Measurements from ENCODE around the gene LRP3. TPM values are rescaled to one million over a fixed set of nuclear protein-coding genes. Genes with fewer than 3 reads are reported as not detected.

Gene LRP3
- total RNA-seq, 1 donor from 2014 or later: 19.3 TPM

- Histone ChIP-seq H3K27ac (ENCODE audit: low read depth, low read length) (no peak overlapping the region), H3K9me3 (ENCODE audit: control insufficient read depth in 3 of 3, low read length in 3 of 3) (no peaks in the 10 kb centered on the region), H3K4me3 (ENCODE audit: low read length in 3 of 3) (no peak overlapping the region), H3K27me3 (ENCODE audit: control insufficient read depth in 3 of 3, insufficient read depth in 3 of 3, low read length in 3 of 3) (peaks cover 0 to 5% (median 0%) of the 10 kb centered on the region in 3 donors), H3K9ac (ENCODE audit: low read depth in 1 of 3, low read length in 3 of 3) (no peak overlapping the region), H3K4me1 (ENCODE audit: control insufficient read depth in 3 of 3, insufficient read depth in 3 of 3, low read length in 3 of 3) (no peaks in the 10 kb centered on the region), H3K36me3 (ENCODE audit: control insufficient read depth in 3 of 3, insufficient read depth in 3 of 3, low read length in 3 of 3) (peaks cover 0 to 1% (median 0%) of the 10 kb centered on the region in 3 donors)
Measured at GRCh38 chr19:33212436-33213172, 18.5 kb downstream of the LRP3 start.

- Histone ChIP-seq H3K36me3 (ENCODE audit: control insufficient read depth in 3 of 3, insufficient read depth in 3 of 3, low read length in 3 of 3) (no peaks in the 10 kb centered on the region), H3K9ac (ENCODE audit: low read depth in 1 of 3, low read length in 3 of 3) (no peak overlapping the region), H3K27me3 (ENCODE audit: control insufficient read depth in 3 of 3, insufficient read depth in 3 of 3, low read length in 3 of 3) (peaks cover 0 to 18% (median 8%) of the 10 kb centered on the region in 3 donors), H3K27ac (ENCODE audit: low read depth, low read length) (no peak overlapping the region), H3K9me3 (ENCODE audit: control insufficient read depth in 3 of 3, low read length in 3 of 3) (no peaks in the 10 kb centered on the region), H3K4me3 (ENCODE audit: low read length in 3 of 3) (no peak overlapping the region), H3K4me1 (ENCODE audit: control insufficient read depth in 3 of 3, insufficient read depth in 3 of 3, low read length in 3 of 3) (no peaks in the 10 kb centered on the region)
Measured at GRCh38 chr19:33214596-33214995, 20.5 kb downstream of the LRP3 start.

- Histone ChIP-seq H3K27ac (ENCODE audit: low read depth, low read length) (no peak overlapping the region), H3K36me3 (ENCODE audit: control insufficient read depth in 3 of 3, insufficient read depth in 3 of 3, low read length in 3 of 3) (no peaks in the 10 kb centered on the region), H3K9me3 (ENCODE audit: control insufficient read depth in 3 of 3, low read length in 3 of 3) (no peaks in the 10 kb centered on the region), H3K4me1 (ENCODE audit: control insufficient read depth in 3 of 3, insufficient read depth in 3 of 3, low read length in 3 of 3) (no peaks in the 10 kb centered on the region), H3K9ac (ENCODE audit: low read depth in 1 of 3, low read length in 3 of 3) (no peak overlapping the region), H3K4me3 (ENCODE audit: low read length in 3 of 3) (no peak overlapping the region), H3K27me3 (ENCODE audit: control insufficient read depth in 3 of 3, insufficient read depth in 3 of 3, low read length in 3 of 3) (peaks cover 0 to 22% (median 9%) of the 10 kb centered on the region in 3 donors)
Measured at GRCh38 chr19:33215438-33216197, 21.5 kb downstream of the LRP3 start.

GRCh38 chr19:33216198-33216830 is 22.2 kb downstream of the LRP3 start:
- no peak overlapping the region for H3K9ac ChIP-seq (ENCODE audit: low read depth in 1 of 3, low read length in 3 of 3)
- H3K27ac ChIP-seq (ENCODE audit: low read depth, low read length): no peak overlapping the region
- peaks cover 4 to 26% (median 16%) of the 10 kb centered on the region in 3 donors for H3K27me3 ChIP-seq (ENCODE audit: control insufficient read depth in 3 of 3, insufficient read depth in 3 of 3, low read length in 3 of 3)
- H3K36me3 ChIP-seq (ENCODE audit: control insufficient read depth in 3 of 3, insufficient read depth in 3 of 3, low read length in 3 of 3): no peaks in the 10 kb centered on the region
- no peaks in the 10 kb centered on the region for H3K9me3 ChIP-seq (ENCODE audit: control insufficient read depth in 3 of 3, low read length in 3 of 3)
- H3K4me3 ChIP-seq (ENCODE audit: low read length in 3 of 3): no peak overlapping the region
- H3K4me1 ChIP-seq (ENCODE audit: control insufficient read depth in 3 of 3, insufficient read depth in 3 of 3, low read length in 3 of 3): no peaks in the 10 kb centered on the region

- no peak overlapping the region for H3K4me3 ChIP-seq (ENCODE audit: low read length in 3 of 3)
- H3K9me3 ChIP-seq (ENCODE audit: control insufficient read depth in 3 of 3, low read length in 3 of 3): no peaks in the 10 kb centered on the region
- peaks cover 7 to 37% (median 21%) of the 10 kb centered on the region in 3 donors for H3K27me3 ChIP-seq (ENCODE audit: control insufficient read depth in 3 of 3, insufficient read depth in 3 of 3, low read length in 3 of 3)
- H3K27ac ChIP-seq (ENCODE audit: low read depth, low read length): no peak overlapping the region
- no peaks in the 10 kb centered on the region for H3K4me1 ChIP-seq (ENCODE audit: control insufficient read depth in 3 of 3, insufficient read depth in 3 of 3, low read length in 3 of 3)
- H3K9ac ChIP-seq (ENCODE audit: low read depth in 1 of 3, low read length in 3 of 3): no peak overlapping the region
- no peaks in the 10 kb centered on the region for H3K36me3 ChIP-seq (ENCODE audit: control insufficient read depth in 3 of 3, insufficient read depth in 3 of 3, low read length in 3 of 3)
Measured at GRCh38 chr19:33217881-33218280, 23.8 kb downstream of the LRP3 start.

GRCh38 chr19:33219261-33219815 is 25.2 kb downstream of the LRP3 start:
- Histone ChIP-seq H3K27me3 (ENCODE audit: control insufficient read depth in 3 of 3, insufficient read depth in 3 of 3, low read length in 3 of 3) (peaks cover 20 to 45% (median 32%) of the 10 kb centered on the region in 3 donors), H3K9me3 (ENCODE audit: control insufficient read depth in 3 of 3, low read length in 3 of 3) (no peaks in the 10 kb centered on the region), H3K27ac (ENCODE audit: low read depth, low read length) (no peak overlapping the region), H3K9ac (ENCODE audit: low read depth in 1 of 3, low read length in 3 of 3) (no peak overlapping the region), H3K4me3 (ENCODE audit: low read length in 3 of 3) (no peak overlapping the region), H3K4me1 (ENCODE audit: control insufficient read depth in 3 of 3, insufficient read depth in 3 of 3, low read length in 3 of 3) (no peaks in the 10 kb centered on the region), H3K36me3 (ENCODE audit: control insufficient read depth in 3 of 3, insufficient read depth in 3 of 3, low read length in 3 of 3) (no peaks in the 10 kb centered on the region)

GRCh38 chr19:33220115-33220514 is 26.0 kb downstream of the LRP3 start:
- no peaks in the 10 kb centered on the region for H3K9me3 ChIP-seq (ENCODE audit: control insufficient read depth in 3 of 3, low read length in 3 of 3)
- H3K9ac ChIP-seq (ENCODE audit: low read depth in 1 of 3, low read length in 3 of 3): no peak overlapping the region
- peaks cover 28 to 53% (median 40%) of the 10 kb centered on the region in 3 donors for H3K27me3 ChIP-seq (ENCODE audit: control insufficient read depth in 3 of 3, insufficient read depth in 3 of 3, low read length in 3 of 3)
- H3K4me3 ChIP-seq (ENCODE audit: low read length in 3 of 3): no peak overlapping the region
- H3K27ac ChIP-seq (ENCODE audit: low read depth, low read length): no peak overlapping the region
- no peaks in the 10 kb centered on the region for H3K36me3 ChIP-seq (ENCODE audit: control insufficient read depth in 3 of 3, insufficient read depth in 3 of 3, low read length in 3 of 3)
- H3K4me1 ChIP-seq (ENCODE audit: control insufficient read depth in 3 of 3, insufficient read depth in 3 of 3, low read length in 3 of 3): no peaks in the 10 kb centered on the region

- no peak overlapping the region for H3K9ac ChIP-seq (ENCODE audit: low read depth in 1 of 3, low read length in 3 of 3)
- peaks cover 32 to 58% (median 44%) of the 10 kb centered on the region in 3 donors for H3K27me3 ChIP-seq (ENCODE audit: control insufficient read depth in 3 of 3, insufficient read depth in 3 of 3, low read length in 3 of 3)
- no peak overlapping the region for H3K4me3 ChIP-seq (ENCODE audit: low read length in 3 of 3)
- no peak overlapping the region for H3K27ac ChIP-seq (ENCODE audit: low read depth, low read length)
- no peaks in the 10 kb centered on the region for H3K4me1 ChIP-seq (ENCODE audit: control insufficient read depth in 3 of 3, insufficient read depth in 3 of 3, low read length in 3 of 3)
- no peaks in the 10 kb centered on the region for H3K9me3 ChIP-seq (ENCODE audit: control insufficient read depth in 3 of 3, low read length in 3 of 3)
- no peaks in the 10 kb centered on the region for H3K36me3 ChIP-seq (ENCODE audit: control insufficient read depth in 3 of 3, insufficient read depth in 3 of 3, low read length in 3 of 3)
Measured at GRCh38 chr19:33220735-33221134, 26.6 kb downstream of the LRP3 start.

- no peaks in the 10 kb centered on the region for H3K36me3 ChIP-seq (ENCODE audit: control insufficient read depth in 3 of 3, insufficient read depth in 3 of 3, low read length in 3 of 3)
- no peak overlapping the region for H3K9ac ChIP-seq (ENCODE audit: low read depth in 1 of 3, low read length in 3 of 3)
- peaks cover 41 to 67% (median 53%) of the 10 kb centered on the region in 3 donors for H3K27me3 ChIP-seq (ENCODE audit: control insufficient read depth in 3 of 3, insufficient read depth in 3 of 3, low read length in 3 of 3)
- peaks cover 0 to 5% (median 0%) of the 10 kb centered on the region in 3 donors for H3K4me1 ChIP-seq (ENCODE audit: control insufficient read depth in 3 of 3, insufficient read depth in 3 of 3, low read length in 3 of 3)
- H3K9me3 ChIP-seq (ENCODE audit: control insufficient read depth in 3 of 3, low read length in 3 of 3): no peaks in the 10 kb centered on the region
- no peak overlapping the region for H3K27ac ChIP-seq (ENCODE audit: low read depth, low read length)
- no peak overlapping the region for H3K4me3 ChIP-seq (ENCODE audit: low read length in 3 of 3)
Measured at GRCh38 chr19:33221638-33222037, 27.5 kb downstream of the LRP3 start.
